HG03457 (cell line): Measurements from ENCODE around the gene NEK7.
A peak's percentile ranks its signal among the peaks of the same experiment; 100 is the strongest.
"Not testable (repeated sequence)": the region's sequence is repeated elsewhere in the genome, so short reads cannot be mapped to it uniquely, and the experiment has no call there.

Experiments
- ATAC-seq: cut with Tn5 transposase; IDR thresholded peaks from one replicate; pipeline ENCODE4 v1.9.1; 2021; ENCODE audit warnings: moderate number of reproducible peaks; ENCODE audit not compliant: unreplicated experiment

NEK7 gene

DNA sequence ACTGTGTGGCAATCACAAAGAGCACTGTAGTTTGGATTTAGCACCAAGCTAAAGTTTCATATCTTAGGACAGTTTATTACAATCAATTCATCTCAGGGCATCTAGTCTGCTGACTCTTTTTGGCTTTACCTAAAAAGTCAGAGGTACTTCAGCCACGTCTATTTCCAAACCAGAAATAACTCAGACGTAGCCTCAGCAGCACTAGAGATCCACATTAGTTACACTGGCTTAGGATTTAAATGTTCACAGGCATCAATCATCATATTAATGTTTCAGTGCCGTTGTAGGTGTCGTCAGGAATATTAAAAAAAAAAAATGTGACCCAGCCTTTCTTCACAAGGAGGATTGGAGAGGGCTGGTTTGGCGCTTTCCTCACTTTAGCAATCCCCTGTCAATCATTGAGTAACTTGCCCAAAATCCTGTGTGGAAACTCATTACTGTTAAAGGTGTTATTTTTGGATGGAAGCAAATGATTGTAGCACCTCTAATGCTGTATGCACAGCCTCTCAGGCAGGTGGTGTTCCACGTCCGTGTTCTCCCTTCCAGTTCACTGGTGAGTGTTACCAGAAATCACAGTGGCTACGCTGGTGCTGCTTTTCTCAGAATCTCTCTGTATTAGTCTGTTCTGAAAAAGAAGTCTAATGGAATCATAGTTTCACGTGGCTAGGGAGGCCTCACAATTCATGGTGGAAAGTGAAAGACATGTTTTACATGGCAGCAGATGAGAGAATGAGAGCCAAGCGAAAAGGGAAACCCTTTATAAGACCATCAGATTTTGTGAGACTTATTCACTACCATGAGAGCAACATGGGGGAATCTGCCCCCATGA lies 45.4 kb downstream of the NEK7 start:
- peak; percentile 82 for ATAC-seq

DNA sequence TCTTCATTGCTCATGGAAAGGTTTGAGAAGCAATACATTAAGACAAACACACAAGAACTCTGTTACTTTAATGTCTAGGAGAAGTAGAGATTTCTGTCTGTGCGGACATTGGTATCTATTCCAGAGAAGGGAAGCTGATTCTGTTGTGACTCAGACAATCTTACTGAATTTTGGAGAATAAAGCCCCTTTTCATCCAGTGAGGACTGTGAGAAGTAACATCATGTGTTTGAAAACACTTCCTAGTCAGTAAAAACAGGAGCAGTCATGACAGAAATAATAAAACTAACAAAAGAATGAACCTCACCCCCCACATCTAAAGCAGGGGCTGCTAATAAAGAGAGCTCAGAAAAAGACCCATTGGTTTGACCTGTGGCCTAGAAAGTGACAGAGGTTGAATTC lies 46.6 kb downstream of the NEK7 start:
- no peak for ATAC-seq

DNA sequence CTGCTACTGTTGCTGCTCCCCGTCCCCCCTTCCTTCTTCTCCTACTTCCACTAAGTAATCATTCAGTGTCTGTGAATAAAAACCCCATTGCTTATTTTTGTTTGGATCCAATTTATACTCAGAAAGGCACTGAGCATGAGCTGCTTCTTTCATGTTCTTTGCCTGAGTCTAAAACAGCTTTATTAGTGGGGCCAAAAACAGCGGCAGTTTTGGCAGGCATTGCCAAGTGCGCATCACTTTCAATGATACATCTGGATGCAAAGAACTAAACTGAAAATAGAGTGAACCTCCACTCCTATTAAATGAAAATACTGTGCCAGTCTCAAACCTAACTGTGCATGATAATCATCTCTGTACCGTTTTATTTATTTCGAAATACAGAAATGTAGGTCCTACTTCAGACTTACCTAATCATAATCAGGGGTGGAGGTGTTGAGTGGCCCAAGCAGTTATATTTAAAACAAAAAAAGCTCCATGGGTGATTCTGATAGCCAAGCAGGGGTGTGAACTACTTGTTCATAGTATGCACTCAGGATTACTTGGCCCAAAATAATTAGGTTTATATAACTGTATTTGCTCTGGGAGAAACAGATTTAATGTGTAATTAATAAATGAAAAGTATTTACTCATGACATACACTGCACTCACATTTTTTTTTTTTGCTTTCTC lies 48.4 kb downstream of the NEK7 start:
- ATAC-seq, result no peak

DNA sequence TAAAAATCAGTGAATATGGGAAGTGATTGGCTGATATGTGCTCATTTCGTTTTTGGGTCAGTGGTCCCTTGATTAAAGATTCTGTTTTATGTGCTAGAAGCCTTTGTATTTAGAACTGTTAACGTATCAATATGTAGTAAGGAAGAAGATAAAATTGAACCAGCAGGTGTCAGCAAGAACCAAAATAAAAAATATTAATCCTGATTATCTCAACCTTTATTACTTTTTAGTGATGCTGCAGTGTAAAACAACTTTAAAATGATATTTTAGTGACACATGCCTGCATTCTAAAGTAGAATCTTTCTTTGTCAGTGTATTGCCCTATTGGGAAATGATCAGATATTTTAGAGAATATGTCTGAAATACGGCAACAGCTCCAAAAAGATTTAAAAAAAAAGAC lies 49.5 kb downstream of the NEK7 start:
- no peak for ATAC-seq

DNA sequence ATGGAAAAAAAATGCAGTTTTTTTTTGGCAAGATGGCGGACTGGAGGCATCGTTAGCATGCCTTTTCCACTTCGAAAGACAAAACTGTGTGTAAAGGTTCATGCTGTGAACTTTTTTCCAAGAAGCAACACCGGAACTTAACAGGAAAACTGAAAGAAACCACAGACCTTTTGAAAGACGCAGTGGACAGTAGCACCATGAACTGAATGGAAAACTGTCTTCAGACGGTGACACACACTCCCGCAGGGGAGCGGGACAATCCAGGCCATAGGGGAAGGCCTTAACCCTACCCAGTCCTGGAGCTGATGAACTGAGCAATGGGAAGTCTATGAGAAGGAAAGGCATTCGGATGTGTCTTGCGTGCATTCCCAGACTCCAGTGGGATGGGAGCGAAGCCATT lies 54.9 kb downstream of the NEK7 start:
- no peak for ATAC-seq

DNA sequence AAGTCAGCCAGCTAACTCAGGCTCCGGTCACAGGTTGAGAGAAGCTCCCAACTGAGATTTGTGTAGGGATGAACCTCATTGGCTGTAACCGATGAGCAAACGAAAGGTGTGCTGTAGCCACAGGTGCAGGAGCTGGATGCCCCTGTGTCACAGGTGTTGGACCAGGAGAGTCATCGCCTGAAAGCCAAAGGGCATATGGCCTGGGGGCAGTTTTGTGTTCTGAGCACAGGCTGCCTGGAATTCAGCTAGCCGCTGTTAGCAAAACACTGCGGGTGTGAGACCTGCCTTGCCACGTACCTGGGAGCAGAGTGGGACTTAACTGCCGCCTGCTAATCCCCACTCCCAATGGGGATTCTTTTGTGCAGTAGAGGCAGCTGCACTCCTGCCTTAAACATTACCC lies 55.3 kb downstream of the NEK7 start:
- no peak for ATAC-seq

DNA sequence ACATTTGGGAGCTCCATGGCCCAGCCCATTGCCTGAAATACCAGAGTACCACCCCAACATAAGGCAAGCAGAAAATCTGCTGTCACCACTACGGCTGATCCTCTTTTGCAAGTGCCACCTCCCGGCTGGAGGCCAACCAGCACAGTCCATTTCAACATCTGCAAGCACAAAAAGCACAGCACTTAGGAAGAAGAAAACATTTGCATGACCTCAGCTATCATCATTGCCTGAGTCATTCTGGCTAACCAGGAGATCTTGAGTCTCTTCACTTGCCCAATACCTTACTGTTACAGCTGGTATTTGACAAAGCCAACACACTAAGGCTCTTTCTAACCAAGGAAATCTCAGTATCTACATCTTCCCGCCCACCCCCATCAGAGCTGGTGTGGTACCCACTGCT lies 55.9 kb downstream of the NEK7 start:
- ATAC-seq, result no peak

DNA sequence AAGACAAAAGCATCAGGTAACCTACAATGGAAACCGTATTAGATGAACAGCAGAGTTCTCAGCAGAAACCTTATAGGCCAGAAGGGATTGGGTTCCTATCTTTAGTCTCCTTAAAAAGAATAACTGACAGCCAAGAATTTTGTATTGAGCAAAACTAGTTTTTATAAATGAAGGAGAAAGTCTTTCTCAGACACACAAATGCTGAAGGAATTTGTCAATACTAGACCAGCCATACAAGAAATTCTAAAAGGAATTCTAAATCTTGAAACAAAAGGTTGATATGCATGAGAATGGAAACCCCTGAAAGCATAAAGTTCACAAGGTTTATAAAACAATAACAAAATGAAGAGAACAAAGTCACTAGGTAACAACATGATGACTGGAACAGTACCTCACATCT lies 58.1 kb downstream of the NEK7 start:
- no peak for ATAC-seq

DNA sequence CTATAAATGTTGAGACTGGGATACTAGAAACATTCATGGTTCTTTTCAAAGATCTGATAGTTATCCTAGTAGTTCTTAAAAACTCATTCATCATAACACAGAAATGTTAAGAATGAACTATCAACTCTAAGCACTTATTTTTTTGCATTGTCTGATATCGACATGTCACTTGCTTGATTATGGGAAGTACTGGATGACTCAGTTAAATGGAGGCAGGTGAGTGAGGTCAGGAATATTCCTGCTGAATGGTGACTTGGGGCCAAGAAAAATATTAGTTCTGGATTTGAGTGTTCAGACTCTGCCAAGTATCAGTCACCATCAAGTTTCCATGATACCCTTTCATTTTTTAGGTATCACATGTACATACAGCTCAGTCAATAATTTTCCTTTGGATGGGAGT lies 63.6 kb downstream of the NEK7 start:
- no peak for ATAC-seq

DNA sequence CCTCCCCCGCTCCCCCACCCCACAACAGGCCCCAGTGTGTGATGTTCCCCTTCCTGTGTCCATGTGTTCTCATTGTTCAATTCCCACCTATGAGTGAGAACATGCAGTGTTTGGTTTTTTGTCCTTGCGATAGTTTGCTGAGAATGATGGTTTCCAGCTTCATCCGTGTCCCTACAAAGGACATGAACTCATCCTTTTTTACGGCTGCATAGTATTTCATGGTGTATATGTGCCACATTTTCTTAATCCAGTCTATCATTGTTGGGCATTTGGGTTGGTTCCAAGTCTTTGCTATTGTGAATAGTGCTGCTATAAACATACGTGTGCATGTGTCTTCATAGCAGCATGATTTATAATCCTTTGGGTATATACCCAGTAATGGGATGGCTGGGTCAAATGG lies 70.2 kb downstream of the NEK7 start:
- not testable (repeated sequence) for ATAC-seq

DNA sequence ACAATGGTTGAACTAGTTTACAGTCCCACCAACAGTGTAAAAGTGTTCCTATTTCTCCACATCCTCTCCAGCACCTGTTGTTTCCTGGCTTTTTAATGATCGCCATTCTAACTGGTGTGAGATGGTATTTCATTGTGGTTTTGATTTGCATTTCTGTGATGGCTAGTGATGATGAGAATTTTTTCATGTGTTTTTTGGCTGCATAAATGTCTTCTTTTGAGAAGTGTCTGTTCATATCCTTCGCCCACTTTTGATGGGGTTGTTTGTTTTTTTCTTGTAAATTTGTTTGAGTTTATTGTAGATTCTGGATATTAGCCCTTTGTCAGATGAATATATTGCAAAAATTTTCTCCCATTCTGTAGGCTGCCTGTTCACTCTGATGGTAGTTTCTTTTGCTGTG lies 70.7 kb downstream of the NEK7 start:
- not testable (repeated sequence) for ATAC-seq

DNA sequence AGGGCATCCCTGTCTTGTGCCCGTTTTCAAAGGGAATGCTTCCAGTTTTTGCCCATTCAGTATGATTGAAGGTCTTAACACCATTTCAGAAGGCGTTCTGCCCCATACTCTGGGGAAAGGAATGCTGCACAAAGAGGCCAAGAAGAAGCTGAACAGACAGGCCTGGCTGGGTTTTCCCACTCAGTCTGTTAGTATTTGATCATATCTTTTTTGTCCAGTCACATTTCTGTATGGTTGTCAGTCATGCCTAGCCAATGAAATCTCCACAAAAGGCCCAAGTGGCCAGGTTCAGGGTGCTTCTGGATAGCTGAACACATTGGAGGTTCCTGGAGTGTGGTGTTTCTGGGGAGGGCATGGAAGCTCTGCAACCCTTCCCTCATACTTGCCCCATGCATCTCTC lies 72.1 kb downstream of the NEK7 start:
- no peak for ATAC-seq

DNA sequence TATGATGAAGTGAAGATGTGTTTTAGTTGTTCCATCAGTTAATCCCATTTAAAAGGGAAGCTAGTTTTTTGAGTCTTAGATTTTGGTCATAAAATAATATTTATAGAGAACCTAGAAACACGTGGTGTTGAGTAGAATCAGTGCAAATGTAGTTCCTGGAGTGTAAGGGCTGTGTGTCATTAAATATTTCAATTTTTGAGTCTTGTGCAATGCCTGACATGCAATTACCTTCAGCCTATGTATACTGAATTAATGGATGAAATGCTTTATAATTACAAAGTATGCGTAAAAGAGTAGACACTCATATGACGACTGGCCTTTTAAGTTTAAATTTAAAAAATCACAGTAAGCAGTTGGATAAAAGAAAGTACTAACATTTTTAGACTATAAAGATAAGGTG lies 75.0 kb downstream of the NEK7 start:
- ATAC-seq, result no peak

DNA sequence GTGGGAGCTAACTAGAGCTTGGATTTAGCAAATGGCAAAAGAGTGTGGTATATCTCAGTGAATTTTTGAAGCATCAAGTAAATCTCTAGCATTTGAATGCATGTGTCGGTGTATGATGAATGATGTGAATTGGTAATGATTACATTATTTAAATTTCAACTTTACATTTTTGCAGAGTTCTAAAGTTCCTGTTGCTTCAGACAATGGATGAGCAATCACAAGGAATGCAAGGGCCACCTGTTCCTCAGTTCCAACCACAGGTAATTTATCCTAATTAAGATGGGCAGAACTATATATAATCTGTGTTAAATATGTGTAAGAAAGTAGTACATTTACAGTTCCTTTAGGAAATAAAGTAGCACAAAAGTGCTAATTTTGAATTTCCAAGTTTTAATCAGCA lies 75.6 kb downstream of the NEK7 start:
- ATAC-seq, result no peak

DNA sequence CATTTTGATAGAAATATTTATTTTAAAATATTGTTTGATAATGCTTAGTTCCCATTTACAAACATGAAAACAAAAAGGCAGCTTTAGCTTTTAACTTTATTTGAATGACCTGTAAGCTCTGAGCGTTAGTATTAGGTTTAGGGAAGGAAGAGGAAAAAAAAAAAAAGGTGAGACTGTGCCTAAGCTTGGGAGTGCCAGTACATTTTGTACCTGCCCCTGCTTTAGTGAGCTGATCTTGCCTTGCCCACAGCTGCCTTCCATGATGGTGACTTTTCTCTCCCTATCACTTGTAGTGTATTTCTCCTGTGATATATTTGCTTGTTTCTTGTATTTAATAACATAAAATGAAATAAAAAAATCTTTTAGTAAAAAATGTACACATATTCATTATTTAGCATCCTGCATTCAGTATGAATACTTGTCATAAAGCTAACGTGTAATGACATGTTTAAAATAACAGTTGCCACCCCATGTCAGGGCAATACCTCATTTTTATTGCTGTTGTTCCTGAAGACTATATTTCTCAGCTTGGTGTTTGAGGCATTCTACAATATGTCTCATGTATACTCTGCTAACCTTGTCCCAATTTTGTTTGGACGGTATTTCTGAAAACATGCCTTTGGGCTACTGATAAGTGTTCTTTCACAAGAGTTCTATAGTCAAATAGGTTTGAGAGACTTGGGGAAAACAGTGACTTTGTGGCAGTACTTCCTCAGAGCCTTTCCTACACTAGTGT lies 76.3 kb downstream of the NEK7 start:
- ATAC-seq, result no peak

DNA sequence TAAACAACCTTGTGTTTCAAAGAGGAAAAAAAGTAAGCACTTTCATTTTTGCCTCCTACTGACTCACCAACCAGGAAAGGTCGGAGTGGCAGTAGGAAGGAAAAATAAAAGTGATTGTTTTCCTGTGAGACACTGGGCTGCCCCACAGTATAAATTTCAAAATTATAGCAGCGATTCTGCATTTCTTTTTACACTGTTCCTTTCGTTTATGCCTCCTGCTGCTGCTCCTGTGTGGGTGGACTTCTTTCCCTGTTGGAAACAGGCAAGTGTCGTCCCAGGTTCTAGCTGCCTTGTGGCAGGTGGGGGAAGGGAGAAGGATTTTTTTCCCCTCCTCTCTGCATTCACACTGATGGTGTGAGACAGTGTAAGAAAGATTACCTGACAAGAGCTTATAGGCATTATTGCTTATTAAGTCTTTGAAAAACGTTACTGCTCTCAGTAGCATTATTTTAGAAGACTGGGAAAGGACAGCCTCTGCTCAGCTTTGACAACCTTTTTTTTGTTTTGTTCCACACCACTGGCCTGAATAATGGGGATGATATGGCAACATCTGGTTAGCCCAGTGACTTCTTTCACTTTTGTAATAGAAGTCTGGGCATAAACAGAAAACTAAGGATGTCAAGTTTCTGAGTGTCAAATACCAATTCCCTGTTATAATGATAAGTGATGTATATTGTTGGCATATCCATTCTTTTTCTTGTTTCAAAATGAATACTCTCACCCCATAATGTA lies 77.9 kb downstream of the NEK7 start:
- ATAC-seq, result peak; percentile 45

DNA sequence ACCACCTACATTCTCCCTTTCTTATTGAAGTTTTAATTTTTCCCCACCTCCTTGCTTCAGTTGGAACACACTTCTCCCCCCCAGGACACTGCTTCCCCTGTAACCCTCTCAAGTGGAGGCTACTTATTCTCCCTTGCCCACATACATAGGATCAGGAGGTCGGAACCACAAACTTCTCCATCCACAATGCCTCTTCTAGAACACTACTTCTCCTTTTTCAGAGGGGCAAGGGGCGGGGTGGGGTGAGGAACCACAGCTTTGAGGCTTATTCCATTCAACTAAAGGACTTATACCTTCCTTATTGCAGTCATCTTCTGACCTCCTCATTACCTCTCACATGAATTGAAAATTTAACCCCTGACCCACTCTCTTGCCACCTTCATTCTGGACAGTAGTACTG lies 81.3 kb downstream of the NEK7 start:
- ATAC-seq, result no peak

DNA sequence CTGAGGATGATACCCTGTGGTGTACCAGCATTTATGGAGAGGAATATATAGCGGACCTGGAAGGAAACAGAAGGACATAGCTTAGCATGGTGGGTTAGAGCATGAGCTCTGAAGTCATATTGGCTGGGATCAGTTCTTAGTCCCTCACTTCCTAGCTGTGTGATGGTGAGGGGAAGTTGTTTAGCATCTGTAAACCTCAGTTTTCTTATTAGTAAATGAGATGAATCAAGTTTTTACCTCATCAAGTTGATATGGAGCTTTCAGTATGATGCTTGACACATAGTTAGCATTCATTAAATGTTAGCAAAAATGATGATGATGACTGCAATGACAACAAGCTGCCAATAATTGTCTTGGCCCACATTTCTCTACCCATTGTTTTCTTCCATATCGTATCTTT lies 84.8 kb downstream of the NEK7 start:
- no peak for ATAC-seq

DNA sequence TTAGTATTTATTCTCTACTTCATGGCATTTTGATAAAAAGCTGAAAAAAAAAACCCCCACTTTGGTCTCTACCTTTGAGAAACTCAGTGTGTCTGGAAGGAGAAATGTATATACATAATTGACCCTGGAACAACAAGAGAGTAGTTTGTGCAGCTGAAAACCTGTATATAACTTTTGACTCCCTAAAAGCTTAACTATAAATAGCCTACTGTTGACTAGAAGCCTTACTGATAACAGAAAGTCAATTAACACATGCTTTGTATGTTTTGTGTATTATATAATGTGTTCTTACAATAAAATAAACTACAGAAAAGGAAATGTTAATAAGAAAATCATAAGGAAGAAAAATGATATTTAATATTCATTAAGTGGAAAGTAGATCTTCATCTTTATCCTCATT lies 88.0 kb downstream of the NEK7 start:
- ATAC-seq, result no peak

DNA sequence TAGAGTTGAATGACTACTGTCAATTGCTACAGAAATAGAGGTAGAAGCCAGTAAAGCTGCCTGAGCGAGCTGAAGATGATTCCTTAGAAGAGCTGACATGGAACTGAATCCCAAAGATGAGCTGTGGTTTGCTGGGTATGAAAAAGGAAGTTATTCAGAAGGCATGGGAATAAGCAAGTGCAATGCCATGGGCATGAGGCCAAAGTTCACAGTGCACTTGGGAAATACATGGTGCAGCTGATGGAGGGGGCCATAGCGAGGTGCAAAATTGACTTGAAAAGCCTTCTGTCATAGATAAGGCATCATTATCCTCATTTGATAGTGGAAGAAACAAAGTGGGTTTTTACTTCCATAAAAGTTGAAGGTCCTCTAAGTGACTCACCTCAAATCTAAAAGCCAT lies 88.6 kb downstream of the NEK7 start:
- no peak for ATAC-seq

DNA sequence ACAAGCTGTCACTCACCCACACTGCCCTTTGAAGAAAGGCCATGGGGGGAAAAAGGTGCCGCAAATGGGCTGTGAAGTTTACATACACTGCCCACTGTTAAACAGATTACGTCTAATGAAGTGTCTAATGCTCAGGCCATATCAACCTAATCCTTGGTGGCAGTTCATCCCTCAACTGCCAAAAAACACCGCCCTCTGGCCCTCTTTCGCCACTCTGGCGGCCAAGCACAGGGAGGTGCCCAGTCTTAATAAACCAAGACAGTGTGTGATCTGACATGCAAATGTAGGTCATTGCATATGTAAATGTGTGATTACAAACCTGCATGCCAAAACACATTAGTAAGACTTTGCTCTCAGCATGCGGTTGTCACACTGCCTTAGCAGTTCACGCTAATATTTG lies 89.5 kb downstream of the NEK7 start:
- no peak for ATAC-seq
